K562 (cell line): Measurements from ENCODE around the gene GOLPH3. TPM values are rescaled to one million over a fixed set of nuclear protein-coding genes. Genes with fewer than 3 reads are reported as not detected.

Experiments
- ATAC-seq: fragments of 200-7000 bp; cut with Tn5 transposase; 3 replicates; pipeline ENCODE4 v1.9.1; 2020; ENCODE audit warnings: moderate library complexity
- BruUV-seq: library from RNA; stranded (reverse); fragments of 400-500 nt; replicated peaks from 2 replicates; lab custom pipeline; 2021; lab: Mats Ljungman, UMichigan
- CTCF ChIA-PET: fragments of 300-600 bp; formaldehyde crosslinking; extraction: SDS; loops from one replicate; lab custom pipeline; 2021; ENCODE audit warnings: low intra/inter-chr PET ratio; lab: Yijun Ruan, JAX
- POLR2A ChIA-PET: fragments of 300-600, 350-650 bp; sonication (Branson Sonifier 250); formaldehyde crosslinking; extraction: SDS; loops from one replicate; lab custom pipeline; 2021; ENCODE audit warnings: antibody characterized with exemption, inconsistent platforms; lab: Yijun Ruan, JAX
- DNase-seq, 4 experiments: peaks; one replicate each; pipeline versions ENCODE4 v3.0.0 to v3.0.0-alpha.2; 2011 to 2018; ENCODE audit warnings: low spot score in 3 of 4, mixed read lengths in 3 of 4; ENCODE audit errors: extremely low read depth in 1 of 4
- FAIRE-seq: peaks from 2 replicates; lab custom pipeline; 2011; peaks lifted over from hg19 to GRCh38; lab: Jason Lieb, UNC
- H2AFZ ChIP-seq: 2 replicates; pipeline ENCODE4 v1.6.0; 2011; ENCODE audit warnings: low read depth, low read length, control low read depth, inconsistent platforms
- H3K27ac ChIP-seq: fragments of 200-600 bp; 3 replicates; pipeline ENCODE4 v1.8.0; 2011; ENCODE audit warnings: low read depth, mild to moderate bottlenecking, control low read depth, inconsistent platforms, low read length, moderate library complexity, mixed read lengths; ENCODE audit errors: extremely low read depth
- H3K27me3 ChIP-seq, 2 experiments: fragments of 300-600 bp in 1 of 2; 2 replicates in 1 of 2; 3 replicates in 1 of 2; pipeline versions ENCODE4 v1.6.0 to v1.8.0; 2011; ENCODE audit warnings: inconsistent platforms in 2 of 2, low read length in 2 of 2, mild to moderate bottlenecking in 1 of 2, mixed read lengths in 1 of 2, moderate library complexity in 1 of 2; ENCODE audit not compliant: control insufficient read depth in 2 of 2, insufficient read depth in 2 of 2
- H3K36me3 ChIP-seq: fragments of 300-600 bp; 3 replicates; pipeline ENCODE4 v1.8.0; 2011; ENCODE audit warnings: mild to moderate bottlenecking, low read length, inconsistent platforms; ENCODE audit not compliant: control insufficient read depth, insufficient read depth
- H3K4me1 ChIP-seq, 2 experiments: fragments of 200-600 bp in 1 of 2; replicated peaks in 1 of 2; 2 replicates in 1 of 2; 3 replicates in 1 of 2; pipeline versions ENCODE4 v1.5.1 to v1.8.0; 2011; ENCODE audit warnings: inconsistent platforms in 2 of 2, low read length in 2 of 2, mild to moderate bottlenecking in 1 of 2, mixed read lengths in 1 of 2, moderate library complexity in 1 of 2; ENCODE audit not compliant: control insufficient read depth in 2 of 2, insufficient read depth in 2 of 2
- H3K4me2 ChIP-seq: 2 replicates; pipeline ENCODE4 v1.6.1; 2011; ENCODE audit warnings: low read length, control low read depth, inconsistent platforms, mixed read lengths; ENCODE audit not compliant: insufficient read depth
- H3K4me3 ChIP-seq: fragments of 200-600 bp; sonication (generic), shearing (Covaris generic); 2 replicates; pipeline ENCODE4 v1.5.1; 2016; ENCODE audit warnings: control low read depth, inconsistent platforms
- H3K79me2 ChIP-seq: fragments of 200-600 bp; 3 replicates; pipeline ENCODE4 v1.8.0; 2011; ENCODE audit warnings: low read length, inconsistent platforms; ENCODE audit not compliant: control insufficient read depth, insufficient read depth
- H3K9ac ChIP-seq, 2 experiments: 2 replicates each; pipeline versions ENCODE4 v1.6.0 to v1.6.1; 2011; ENCODE audit warnings: low read depth in 2 of 2, low read length in 2 of 2, control low read depth in 1 of 2, inconsistent platforms in 1 of 2, mild to moderate bottlenecking in 1 of 2, mixed read lengths in 1 of 2; ENCODE audit not compliant: insufficient read depth in 1 of 2
- H3K9me1 ChIP-seq: one replicate; pipeline ENCODE4 v1.6.0; 2011; ENCODE audit warnings: inconsistent platforms, mild to moderate bottlenecking, low read length, moderate library complexity; ENCODE audit not compliant: control insufficient read depth, insufficient read depth
- H3K9me3 ChIP-seq: replicated peaks from 2 replicates; pipeline ENCODE4 v1.5.1; 2011; ENCODE audit warnings: low read depth, low read length, inconsistent platforms; ENCODE audit not compliant: control insufficient read depth, insufficient read depth
- H4K20me1 ChIP-seq: replicated peaks from 2 replicates; pipeline ENCODE4 v1.6.1; 2011; ENCODE audit warnings: low read length, inconsistent platforms, mixed read lengths; ENCODE audit not compliant: control insufficient read depth, insufficient read depth
- BDP1 ChIP-seq: IDR thresholded peaks from 3 replicates; pipeline ENCODE4 v1.6.1; 2011; ENCODE audit not compliant: insufficient read length, insufficient read depth
- MCM7 ChIP-seq, 2 experiments: fragments of 450-650 bp; IDR thresholded peaks; 2 replicates each; pipeline ENCODE4 v1.6.1; 2016 to 2018
- MTA3 ChIP-seq: fragments of 450-650 bp; formaldehyde crosslinking; IDR thresholded peaks from 2 replicates; pipeline ENCODE4 v1.6.1; 2017; ENCODE audit warnings: mild to moderate bottlenecking, borderline replicate concordance
- POLR2AphosphoS5 ChIP-seq: IDR thresholded peaks from 2 replicates; pipeline ENCODE4 v1.6.1; 2011; ENCODE audit warnings: mild to moderate bottlenecking, low read depth, low read length, moderate library complexity; ENCODE audit not compliant: control insufficient read depth, insufficient read depth
- TFAM ChIP-seq: fragments of 250-450 bp; sonication (Bioruptor Pico); conservative IDR thresholded peaks from 2 replicates; pipeline ENCODE4 v1.5.0; 2021; ENCODE audit warnings: mild to moderate bottlenecking, moderate library complexity
- ZFP91 ChIP-seq: sonication (generic); formaldehyde crosslinking; IDR thresholded peaks from 2 replicates; pipeline ENCODE4 v1.8.0; 2022; ENCODE audit warnings: mild to moderate bottlenecking, missing genetic modification reagents
- WGBS: fragments of 100-300 bp; shearing (Covaris generic); methylation state at CpG from one replicate; pipeline ENCODE4 v1.1.6; 2016; ENCODE audit warnings: low coverage, mixed read lengths; ENCODE audit not compliant: insufficient coverage; ENCODE audit errors: missing lambda C conversion rate; 5-methylcytosine and 5-hydroxymethylcytosine counted together
- in situ Hi-C: fragments of 300-500 bp; cut with MboI; formaldehyde crosslinking; loops from 4 replicates; pipeline ENCODE4 v1.15.0; 2018; ENCODE audit warnings: inconsistent platforms, mixed read lengths
- intact Hi-C: fragments of 100-400 bp; cut with micrococcal nuclease; formaldehyde crosslinking; loops from 2 replicates; pipeline ENCODE4 v1.14.2; 2022
- polyA plus RNA-seq, 8 experiments: library from polyadenylated mRNA; depleted of rRNA in 4 of 8; stranded (reverse) in 5 of 8; unstranded in 3 of 8; fragments of >200 nt; fragmentation: Nextera tagmentation in 2 of 8; fragmentation: Illumina TruSeq in 1 of 8; extraction: Ambion mirVana in 2 of 8; extraction: Trizol in 1 of 8; gene quantifications; 2 replicates each; pipeline versions ENCODE4 v1.2.1 to v1.2.3, GENCODE V29; 2011 to 2014; ENCODE audit warnings: inconsistent platforms in 1 of 8, missing spikeins in 1 of 8
- total RNA-seq, 7 experiments: library from RNA; depleted of rRNA in 6 of 7; stranded (reverse); fragments of >200 nt in 6 of 7; fragmentation: Illumina TruSeq in 2 of 7; extraction: Trizol in 2 of 7; gene quantifications; 2 replicates each; pipeline versions ENCODE4 v1.2.1 to v1.2.3, GENCODE V29; 2011 to 2021; ENCODE audit warnings: low replicate concordance in 1 of 7

GOLPH3 gene
- total and polyA plus RNA-seq, 9 of the 15 experiments (the other 6 are each of a cell fraction or from before 2014, with no cell fraction given), result 18.8 to 94.6 (median 55.1) TPM

GRCh38 chr5:32163785-32164184 is 10.3 kb downstream of the GOLPH3 start:
- DNase-seq (no peak), ATAC-seq (no peak), FAIRE-seq (no peak)
- peaks cover 70% of the 10 kb centered on the region for H3K36me3 ChIP-seq
- 91% methylated on average over 2 of the region's 2 CpGs for WGBS
- no peak overlapping the region for H3K9ac ChIP-seq
- BruUV-seq, result no TSS peak
- H3K9me3 ChIP-seq, result no peaks in the 10 kb centered on the region; the same call in 1 of the 2 replicates
- peaks cover 95% of the 10 kb centered on the region for H3K79me2 ChIP-seq
- no peaks in the 10 kb centered on the region for H3K9me1 ChIP-seq
- in situ Hi-C loops, result no loop called here
- H3K27me3 ChIP-seq, result no peaks in the 10 kb centered on the region
- peaks cover 7% of the 10 kb centered on the region for H4K20me1 ChIP-seq
- CTCF ChIA-PET, result interaction anchor here (0.7 kb wide), 1 partner anchor 70 kb away, joined by 3 read pairs; no protein-coding TSS in a partner anchor
- H3K4me2 ChIP-seq, result no peak overlapping the region
- TF ChIP-seq POLR2AphosphoS5 (peak; percentile 52; the same call in 1 of the 2 replicates), MTA3 (no peak), TFAM (no peak), MCM7 (IDR thresholded peaks at IDR 0.05) (no peak)
- TF ChIP-seq, all 486 proteins: peak for 1
- intact Hi-C loops, result no loop called here
- POLR2A ChIA-PET, result interaction anchor here (1.1 to 2.0 kb wide), 3 partner anchors 8 to 12 kb away, joined by 4 to 20 read pairs (median 6); partner anchors contain the start of gene GOLPH3
- H2AFZ ChIP-seq, result no peak overlapping the region
- H3K4me1 ChIP-seq, result no peaks in the 10 kb centered on the region; a peak in 1 of 5 replicates
- no peak overlapping the region for H3K4me3 ChIP-seq
- no peak overlapping the region for H3K27ac ChIP-seq

DNA sequence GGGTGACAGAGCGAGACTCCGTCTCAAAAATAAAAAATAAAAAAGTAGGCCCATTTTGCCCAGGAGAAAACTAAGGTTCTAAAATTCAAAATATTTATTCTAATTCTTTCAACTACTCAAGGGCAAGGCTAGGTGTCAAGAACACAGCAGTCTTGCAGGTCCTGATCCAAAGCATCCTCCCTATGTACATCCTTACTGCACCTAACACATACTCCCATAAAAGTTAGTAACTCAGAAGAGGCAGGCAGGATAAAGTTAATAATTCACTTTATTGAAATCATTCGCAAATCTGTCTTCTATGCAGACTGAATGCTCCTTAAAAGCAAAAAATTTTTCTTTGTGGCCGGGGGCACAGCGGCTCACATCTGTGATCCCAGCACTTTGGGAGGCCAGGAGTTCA is 11.1 kb downstream of the GOLPH3 start:
- Histone ChIP-seq H3K27me3 (no peaks in the 10 kb centered on the region), H2AFZ (no peak overlapping the region), H3K36me3 (peaks cover 69% of the 10 kb centered on the region), H3K27ac (no peak overlapping the region), H4K20me1 (peaks cover 14% of the 10 kb centered on the region), H3K9me1 (no peaks in the 10 kb centered on the region), H3K9me3 (no peaks in the 10 kb centered on the region; the same call in 1 of the 2 replicates), H3K4me3 (no peak overlapping the region), H3K79me2 (peaks cover 95% of the 10 kb centered on the region), H3K4me2 (no peak overlapping the region), H3K4me1 (no peaks in the 10 kb centered on the region; a peak in 2 of 5 replicates), H3K9ac (no peak overlapping the region)
- no TSS peak for BruUV-seq
- DNase-seq (no peak), FAIRE-seq (no peak), ATAC-seq (no peak)
- ChIA-PET CTCF (no interaction called here), POLR2A (interaction anchor here (2.0 kb wide), 1 partner anchor 11 kb away, joined by 20 read pairs; the partner anchor contains the start of gene GOLPH3)
- no peak for TF ChIP-seq ZFP91 (CRISPR knock-in tag)
- no peak for TF ChIP-seq BDP1
- 98% methylated on average over 4 of the region's 5 CpGs for WGBS
- in situ Hi-C loops, result no loop called here
- intact Hi-C loops, result no loop called here
